B cell (primary cell): Measurements from ENCODE around the gene SYTL2. TPM values are rescaled to one million over a fixed set of nuclear protein-coding genes. Genes with fewer than 3 reads are reported as not detected.

ENCODE experiments used
- ATAC-seq: fragments of 200-7000 bp; cut with Tn5 transposase; one replicate; pipeline ENCODE4 v1.10.0; 2021; ENCODE audit warnings: low read depth, mild to moderate bottlenecking, moderate number of reproducible peaks, moderate library complexity
- CTCF ChIA-PET: fragments of 350-600 bp; sonication (Branson Sonifier 250); formaldehyde crosslinking; loops from one replicate; lab custom pipeline; 2021; ENCODE audit warnings: antibody characterized with exemption, inconsistent platforms; lab: Charles Lee
- POLR2A ChIA-PET: fragments of 350-600 bp; sonication (Branson Sonifier 250); formaldehyde crosslinking; loops from one replicate; lab custom pipeline; 2021; ENCODE audit warnings: antibody characterized with exemption; lab: Charles Lee
- DNase-seq: peaks from one replicate; pipeline ENCODE4 v3.0.0; 2013
- H2AFZ ChIP-seq: 2 replicates; pipeline ENCODE4 v1.6.1; 2012; ENCODE audit warnings: mild to moderate bottlenecking, low read depth, low read length; ENCODE audit not compliant: insufficient read depth, poor library complexity, severe bottlenecking
- H3K27ac ChIP-seq, 2 donors: 1 replicate in 1 of 2; 2 replicates in 1 of 2; pipeline ENCODE4 v1.5.1; 2012 to 2013; ENCODE audit warnings: low read length in 2 of 2, mild to moderate bottlenecking in 2 of 2, moderate library complexity in 1 of 2
- H3K27me3 ChIP-seq, 4 experiments: fragments of 200-600 bp in 1 of 4; sonication (generic) in 1 of 4; replicated peaks in 1 of 4; 1 replicate in 2 of 4; 2 replicates in 2 of 4; pipeline versions ENCODE4 v1.6.1 to v1.7.0; 2013 to 2016; ENCODE audit warnings: low read length in 3 of 4, mild to moderate bottlenecking in 2 of 4, mixed read lengths in 1 of 4, moderate library complexity in 1 of 4; ENCODE audit not compliant: insufficient read depth in 4 of 4, control insufficient read depth in 3 of 4; ENCODE audit errors: control extremely low read depth in 1 of 4
- H3K36me3 ChIP-seq, 2 experiments: replicated peaks in 1 of 2; 1 replicate in 1 of 2; 2 replicates in 1 of 2; pipeline versions ENCODE4 v1.6.1 to v1.7.1; 2013; ENCODE audit warnings: low read length in 1 of 2; ENCODE audit not compliant: insufficient read depth in 2 of 2, control insufficient read depth in 1 of 2; ENCODE audit errors: control extremely low read depth in 1 of 2, extremely low read depth in 1 of 2
- H3K4me1 ChIP-seq, 2 donors: fragments of 200-600 bp in 1 of 2; sonication (generic) in 1 of 2; 1 replicate in 1 of 2; 2 replicates in 1 of 2; pipeline versions ENCODE4 v1.5.1 to v1.6.1; 2013 to 2017; ENCODE audit warnings: low read length in 2 of 2; ENCODE audit not compliant: control insufficient read depth in 2 of 2, insufficient read depth in 2 of 2
- H3K4me2 ChIP-seq: replicated peaks from 2 replicates; pipeline ENCODE3; 2012; ENCODE audit warnings: mild to moderate bottlenecking, low read depth, low read length; ENCODE audit not compliant: poor library complexity, severe bottlenecking
- H3K4me3 ChIP-seq, 5 experiments: fragments of 200-600 bp in 1 of 5; sonication (generic) in 1 of 5; 1 replicate in 3 of 5; 2 replicates in 2 of 5; pipeline versions ENCODE4 v1.5.1 to v1.7.0; 2011 to 2016; ENCODE audit warnings: low read length in 4 of 5, mild to moderate bottlenecking in 4 of 5, low read depth in 2 of 5, control low read depth in 1 of 5, moderate library complexity in 1 of 5; ENCODE audit not compliant: insufficient read depth in 1 of 5; ENCODE audit errors: control extremely low read depth in 1 of 5, extremely low read depth in 1 of 5
- H3K79me2 ChIP-seq: fragments of 200-600 bp; sonication (generic); one replicate; pipeline ENCODE4 v1.6.0; 2016; ENCODE audit warnings: low read length; ENCODE audit not compliant: control insufficient read depth, insufficient read depth
- H3K9ac ChIP-seq: fragments of 200-600 bp; sonication (generic); 2 replicates; pipeline ENCODE4 v1.6.1; 2017; ENCODE audit warnings: mild to moderate bottlenecking, low read length, moderate library complexity
- H3K9me3 ChIP-seq, 3 donors: one replicate each; pipeline versions ENCODE4 v1.6.1 to v1.7.1; 2013; ENCODE audit warnings: low read length in 2 of 3; ENCODE audit not compliant: control insufficient read depth in 2 of 3, insufficient read depth in 1 of 3; ENCODE audit errors: control extremely low read depth in 1 of 3
- H4K20me1 ChIP-seq: 2 replicates; pipeline ENCODE4 v1.6.0; 2012; ENCODE audit warnings: mild to moderate bottlenecking, low read length; ENCODE audit not compliant: insufficient read depth, control insufficient read depth, poor library complexity, severe bottlenecking
- H3K27ac Mint-ChIP-seq: one replicate; pipeline ENCODE4 v1.8.0; 2021; ENCODE audit warnings: mixed read lengths
- H3K27me3 Mint-ChIP-seq: one replicate; pipeline ENCODE4 v1.8.0; 2021; ENCODE audit warnings: mixed read lengths
- H3K4me1 Mint-ChIP-seq: one replicate; pipeline ENCODE4 v1.8.0; 2021; ENCODE audit warnings: mixed read lengths
- H3K4me3 Mint-ChIP-seq: one replicate; pipeline ENCODE4 v1.8.0; 2021; ENCODE audit warnings: mixed read lengths
- H3K9me3 Mint-ChIP-seq: one replicate; pipeline ENCODE4 v1.8.0; 2022; ENCODE audit warnings: mixed read lengths; ENCODE audit not compliant: insufficient read depth
- EZH2 ChIP-seq: IDR thresholded peaks from 2 replicates; pipeline ENCODE4 v1.6.1; 2012; ENCODE audit warnings: borderline replicate concordance, low read depth, mild to moderate bottlenecking, moderate library complexity, low read length; ENCODE audit not compliant: insufficient read depth, poor library complexity, severe bottlenecking
- WGBS: methylation state at CpG from one replicate; pipeline ENCODE4 v1.1.5; 2013; ENCODE audit warnings: missing lambda C conversion rate; ENCODE audit not compliant: insufficient coverage; 5-methylcytosine and 5-hydroxymethylcytosine counted together
- intact Hi-C: fragments of 100-400 bp; cut with micrococcal nuclease; formaldehyde crosslinking; loops from one replicate; pipeline ENCODE4 v1.10.0; 2022
- polyA plus RNA-seq: library from polyadenylated mRNA; depleted of rRNA; stranded (reverse); fragments of >200 nt; gene quantifications from 2 replicates; pipeline ENCODE4 v1.2.3, GENCODE V29; 2012
- total RNA-seq, 2 donors: library from RNA; stranded (reverse); fragments of 120-200 nt in 1 of 2; gene quantifications; 1 replicate in 1 of 2; 2 replicates in 1 of 2; pipeline versions ENCODE4 v1.2.3 to v1.2.4, GENCODE V29; 2013 to 2022
- TF ChIP-seq, protein P1 (sequence below): fragments of 200-600 bp; IDR thresholded peaks from one replicate; pipeline ENCODE4 v1.8.0; 2022; ENCODE audit warnings: antibody characterized with exemption, mild to moderate bottlenecking

The SYTL2 gene
- total and polyA plus RNA-seq, 2 donors (not counting 1 experiment from before 2014, with no cell fraction given), result 0.86 to 2.9 TPM

DNA sequence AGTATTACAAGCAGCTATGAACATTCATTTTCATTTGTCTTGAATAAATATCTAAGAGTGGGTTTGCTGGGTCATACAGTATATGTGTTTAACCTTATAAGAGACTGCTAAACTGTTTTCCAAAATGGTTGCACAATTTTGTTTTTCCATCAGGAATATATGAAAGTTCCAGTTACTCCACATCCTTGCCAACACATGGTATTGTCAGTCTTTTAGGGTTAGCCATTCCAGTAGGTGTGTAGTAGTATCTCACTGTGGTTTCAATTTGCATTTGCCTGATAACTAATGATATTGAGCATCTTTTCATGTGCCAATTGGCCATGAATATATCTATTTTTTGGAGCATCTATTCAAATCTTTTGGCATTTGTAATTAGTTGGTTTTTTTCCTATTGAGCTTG is 36.5 kb upstream of the SYTL2 start:
- H3K9me3 Mint-ChIP-seq, result no peaks in the 10 kb centered on the region
- ChIA-PET CTCF (interaction anchor here (0.6 kb wide), 1 partner anchor 1020 kb away, joined by 3 read pairs; no protein-coding TSS in a partner anchor), POLR2A (interaction anchor here (0.6 kb wide), 1 partner anchor 443 kb away, joined by 4 read pairs; no protein-coding TSS in a partner anchor)
- Histone ChIP-seq H2AFZ (no peak overlapping the region), H3K27me3 (no peaks in the 10 kb centered on the region), H3K79me2 (no peaks in the 10 kb centered on the region), H4K20me1 (no peaks in the 10 kb centered on the region), H3K27ac (no peak overlapping the region), H3K4me2 (no peak overlapping the region), H3K4me1 (no peaks in the 10 kb centered on the region), H3K9ac (no peak overlapping the region), H3K9me3 (no peaks in the 10 kb centered on the region), H3K4me3 (no peak overlapping the region), H3K36me3 (no peaks in the 10 kb centered on the region)
- no peak for ATAC-seq
- no peaks in the 10 kb centered on the region for H3K4me1 Mint-ChIP-seq
- no peak for DNase-seq
- H3K27ac Mint-ChIP-seq, result no peak overlapping the region
- H3K27me3 Mint-ChIP-seq, result no peaks in the 10 kb centered on the region
- no peak overlapping the region for H3K4me3 Mint-ChIP-seq
- TF ChIP-seq, protein P1, sequence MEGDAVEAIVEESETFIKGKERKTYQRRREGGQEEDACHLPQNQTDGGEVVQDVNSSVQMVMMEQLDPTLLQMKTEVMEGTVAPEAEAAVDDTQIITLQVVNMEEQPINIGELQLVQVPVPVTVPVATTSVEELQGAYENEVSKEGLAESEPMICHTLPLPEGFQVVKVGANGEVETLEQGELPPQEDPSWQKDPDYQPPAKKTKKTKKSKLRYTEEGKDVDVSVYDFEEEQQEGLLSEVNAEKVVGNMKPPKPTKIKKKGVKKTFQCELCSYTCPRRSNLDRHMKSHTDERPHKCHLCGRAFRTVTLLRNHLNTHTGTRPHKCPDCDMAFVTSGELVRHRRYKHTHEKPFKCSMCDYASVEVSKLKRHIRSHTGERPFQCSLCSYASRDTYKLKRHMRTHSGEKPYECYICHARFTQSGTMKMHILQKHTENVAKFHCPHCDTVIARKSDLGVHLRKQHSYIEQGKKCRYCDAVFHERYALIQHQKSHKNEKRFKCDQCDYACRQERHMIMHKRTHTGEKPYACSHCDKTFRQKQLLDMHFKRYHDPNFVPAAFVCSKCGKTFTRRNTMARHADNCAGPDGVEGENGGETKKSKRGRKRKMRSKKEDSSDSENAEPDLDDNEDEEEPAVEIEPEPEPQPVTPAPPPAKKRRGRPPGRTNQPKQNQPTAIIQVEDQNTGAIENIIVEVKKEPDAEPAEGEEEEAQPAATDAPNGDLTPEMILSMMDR, result no peak
- TF ChIP-seq EZH2, result no peak
- intact Hi-C loops, result no loop called here

DNA sequence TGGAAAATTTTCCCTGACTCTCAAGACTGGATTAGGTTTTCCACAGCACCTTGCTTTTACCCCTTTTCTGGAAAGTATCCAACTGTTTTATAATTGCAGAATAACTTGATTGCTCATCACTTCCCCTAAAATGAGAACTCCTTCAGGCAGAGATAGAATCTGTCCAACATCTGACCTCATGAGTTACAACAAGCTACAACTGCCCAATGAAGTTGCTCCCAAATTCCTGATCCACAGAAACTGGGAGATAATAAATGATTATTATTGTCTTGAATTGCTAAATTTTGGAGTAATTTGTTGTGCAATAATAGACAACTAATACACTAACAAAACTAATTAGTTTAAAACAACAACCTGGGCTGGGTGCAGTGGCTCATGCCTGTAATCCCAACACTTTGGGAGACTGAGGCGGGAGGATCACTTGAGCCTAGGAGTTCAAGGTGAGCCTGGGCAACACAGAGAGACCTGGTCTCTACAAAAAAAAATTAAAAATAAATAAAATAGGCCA is 34.2 kb upstream of the SYTL2 start:
- Histone ChIP-seq H3K9me3 (no peaks in the 10 kb centered on the region), H2AFZ (no peak overlapping the region), H3K36me3 (no peaks in the 10 kb centered on the region), H3K79me2 (no peaks in the 10 kb centered on the region), H3K4me3 (no peak overlapping the region), H3K4me2 (no peak overlapping the region), H3K9ac (no peak overlapping the region), H4K20me1 (no peaks in the 10 kb centered on the region), H3K27me3 (no peaks in the 10 kb centered on the region), H3K4me1 (no peaks in the 10 kb centered on the region), H3K27ac (no peak overlapping the region)
- Mint-ChIP-seq H3K27me3 (no peaks in the 10 kb centered on the region), H3K4me3 (no peak overlapping the region), H3K9me3 (no peaks in the 10 kb centered on the region), H3K27ac (no peak overlapping the region), H3K4me1 (no peaks in the 10 kb centered on the region)
- TF ChIP-seq EZH2, result no peak
- TF ChIP-seq, protein P1, result no peak
- WGBS, result 100% methylated on average over 1 of the region's 1 CpG
- ChIA-PET CTCF (interaction anchor here (1.6 kb wide), 1 partner anchor 9 kb away, joined by 7 read pairs; the partner anchor contains the start of gene CCDC83), POLR2A (no interaction called here)
- intact Hi-C loops, result no loop called here
- ATAC-seq, result no peak
- no peak for DNase-seq
